CD14-positive monocyte (primary cell): Measurements from ENCODE around the gene CDYL2. TPM values are rescaled to one million over a fixed set of nuclear protein-coding genes. Genes with fewer than 3 reads are reported as not detected.

ENCODE experiments used
- DNase-seq, 3 donors: peaks; one replicate each; pipeline ENCODE4 v3.0.0-alpha.2; 2011 to 2022
- H2AFZ ChIP-seq: 2 replicates; pipeline ENCODE4 v1.6.0; 2012; ENCODE audit warnings: mild to moderate bottlenecking, low read depth, low read length, inconsistent platforms; ENCODE audit not compliant: insufficient read depth, poor library complexity, severe bottlenecking
- H3K27ac ChIP-seq, 2 donors: 1 replicate in 1 of 2; 2 replicates in 1 of 2; pipeline ENCODE4 v1.5.1; 2012 to 2013; ENCODE audit warnings: low read length in 2 of 2, control low read depth in 1 of 2, inconsistent platforms in 1 of 2, low read depth in 1 of 2, mild to moderate bottlenecking in 1 of 2
- H3K27me3 ChIP-seq, 2 donors: one replicate each; pipeline versions ENCODE4 v1.6.0 to v1.6.1; 2011 to 2013; ENCODE audit warnings: low read length in 2 of 2; ENCODE audit not compliant: control insufficient read depth in 2 of 2, insufficient read depth in 2 of 2
- H3K36me3 ChIP-seq, 2 donors: replicated peaks in 1 of 2; 1 replicate in 1 of 2; 2 replicates in 1 of 2; pipeline versions ENCODE4 v1.5.1 to v1.6.1; 2012 to 2013; ENCODE audit warnings: low read length in 2 of 2, control low read depth in 1 of 2, inconsistent platforms in 1 of 2, mild to moderate bottlenecking in 1 of 2; ENCODE audit not compliant: insufficient read depth in 2 of 2, control insufficient read depth in 1 of 2
- H3K4me1 ChIP-seq, 2 donors: 1 replicate in 1 of 2; 2 replicates in 1 of 2; pipeline versions ENCODE4 v1.5.1 to v1.6.1; 2012 to 2013; ENCODE audit warnings: low read length in 2 of 2, control low read depth in 1 of 2, inconsistent platforms in 1 of 2, mild to moderate bottlenecking in 1 of 2, moderate library complexity in 1 of 2; ENCODE audit not compliant: insufficient read depth in 2 of 2, control insufficient read depth in 1 of 2
- H3K4me2 ChIP-seq: replicated peaks from 2 replicates; pipeline ENCODE3; 2012; ENCODE audit warnings: low read length, moderate library complexity, mild to moderate bottlenecking; ENCODE audit not compliant: poor library complexity, severe bottlenecking; ENCODE audit errors: extremely low read depth
- H3K4me3 ChIP-seq, 3 experiments: fragments of 200-600 bp in 1 of 3; sonication (generic) in 1 of 3; replicated peaks in 1 of 3; 1 replicate in 2 of 3; 2 replicates in 1 of 3; pipeline ENCODE4 v1.5.1; 2011 to 2013; ENCODE audit warnings: low read length in 3 of 3, mild to moderate bottlenecking in 3 of 3, control low read depth in 2 of 3, low read depth in 2 of 3, inconsistent platforms in 1 of 3, moderate library complexity in 1 of 3
- H3K79me2 ChIP-seq: 2 replicates; pipeline ENCODE4 v1.6.0; 2012; ENCODE audit warnings: mild to moderate bottlenecking, control low read depth, inconsistent platforms, low read length, moderate library complexity; ENCODE audit not compliant: insufficient read depth
- H3K9ac ChIP-seq: 2 replicates; pipeline ENCODE4 v1.6.0; 2017; ENCODE audit warnings: low read length, mild to moderate bottlenecking; ENCODE audit not compliant: insufficient read depth, poor library complexity, severe bottlenecking
- H3K9me3 ChIP-seq, 2 donors: replicated peaks in 1 of 2; 1 replicate in 1 of 2; 2 replicates in 1 of 2; pipeline versions ENCODE4 v1.5.1 to v1.6.1; 2012 to 2013; ENCODE audit warnings: low read length in 2 of 2, control low read depth in 1 of 2; ENCODE audit not compliant: control insufficient read depth in 1 of 2, insufficient read depth in 1 of 2
- H4K20me1 ChIP-seq: 2 replicates; pipeline ENCODE4 v1.6.0; 2012; ENCODE audit warnings: mild to moderate bottlenecking, low read length, control low read depth, moderate library complexity; ENCODE audit not compliant: insufficient read depth
- H3K27ac Mint-ChIP-seq, 7 donors: one replicate each; pipeline ENCODE4 v1.8.0; 2020; ENCODE audit warnings: mild to moderate bottlenecking in 7 of 7, mixed read lengths in 7 of 7, moderate library complexity in 6 of 7, inconsistent platforms in 2 of 7
- H3K27me3 Mint-ChIP-seq, 3 donors: one replicate each; pipeline ENCODE4 v1.8.0; 2021 to 2022; ENCODE audit warnings: low read depth in 3 of 3, mild to moderate bottlenecking in 3 of 3, mixed read lengths in 3 of 3, moderate library complexity in 3 of 3, inconsistent platforms in 1 of 3
- H3K36me3 Mint-ChIP-seq, 2 donors: one replicate each; pipeline ENCODE4 v1.8.0; 2020; ENCODE audit warnings: mixed read lengths in 2 of 2, inconsistent platforms in 1 of 2, mild to moderate bottlenecking in 1 of 2
- H3K4me1 Mint-ChIP-seq: one replicate; pipeline ENCODE4 v1.8.0; 2020; ENCODE audit warnings: mild to moderate bottlenecking, mixed read lengths
- H3K4me3 Mint-ChIP-seq, 2 donors: one replicate each; pipeline ENCODE4 v1.8.0; 2020; ENCODE audit warnings: mild to moderate bottlenecking in 2 of 2, mixed read lengths in 2 of 2, moderate library complexity in 1 of 2
- H3K9me3 Mint-ChIP-seq, 7 donors: one replicate each; pipeline ENCODE4 v1.8.0; 2020 to 2022; ENCODE audit warnings: mixed read lengths in 7 of 7, mild to moderate bottlenecking in 6 of 7, moderate library complexity in 6 of 7, inconsistent platforms in 2 of 7
- WGBS: methylation state at CpG from one replicate; pipeline ENCODE4 v1.1.5; 2013; ENCODE audit warnings: missing lambda C conversion rate; ENCODE audit not compliant: insufficient coverage; 5-methylcytosine and 5-hydroxymethylcytosine counted together
- intact Hi-C, 2 donors: fragments of 100-400 bp; cut with micrococcal nuclease; formaldehyde crosslinking; loops; one replicate each; pipeline versions ENCODE4 v1.15.0 to v1.15.1; 2023
- polyA plus RNA-seq, 3 donors: library from polyadenylated mRNA; depleted of rRNA in 1 of 3; unstranded in 2 of 3; stranded (reverse) in 1 of 3; fragments of 300-500 nt in 2 of 3; fragments of >200 nt in 1 of 3; fragmentation: Illumina TruSeq in 2 of 3; gene quantifications; 1 replicate in 2 of 3; 2 replicates in 1 of 3; pipeline ENCODE4 v1.2.3, GENCODE V29; 2012 to 2021
- TF ChIP-seq, protein P1 (sequence below): fragments of 200-600 bp; IDR thresholded peaks from one replicate; pipeline ENCODE4 v1.8.0; 2022; ENCODE audit warnings: antibody characterized with exemption, mild to moderate bottlenecking

Gene CDYL2
- polyA plus RNA-seq, 3 donors, result 0.42 to 2.6 (median 0.93) TPM

DNA sequence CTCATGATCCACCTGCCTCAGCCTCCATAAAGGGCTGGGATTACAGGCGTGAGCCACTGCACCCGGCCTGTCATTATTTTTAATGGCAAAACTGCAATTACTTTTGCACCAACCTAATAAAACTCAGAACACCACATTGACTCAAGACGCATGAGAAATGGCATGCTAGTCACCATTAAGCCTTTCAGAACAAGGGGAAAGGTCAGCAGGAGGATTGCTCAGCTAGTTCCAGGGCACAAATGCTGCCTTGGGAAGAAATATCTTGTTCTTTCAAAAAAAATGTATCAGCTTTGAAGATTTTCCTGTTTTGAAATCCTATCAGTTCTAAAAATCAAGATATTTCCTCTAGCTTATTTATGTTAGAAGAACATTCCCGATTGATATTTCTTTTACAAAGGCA is 32.4 kb upstream of the CDYL2 start:
- no peaks in the 10 kb centered on the region for H3K36me3 Mint-ChIP-seq
- no peak overlapping the region for H3K9ac ChIP-seq
- intact Hi-C loops, result no loop called here

DNA sequence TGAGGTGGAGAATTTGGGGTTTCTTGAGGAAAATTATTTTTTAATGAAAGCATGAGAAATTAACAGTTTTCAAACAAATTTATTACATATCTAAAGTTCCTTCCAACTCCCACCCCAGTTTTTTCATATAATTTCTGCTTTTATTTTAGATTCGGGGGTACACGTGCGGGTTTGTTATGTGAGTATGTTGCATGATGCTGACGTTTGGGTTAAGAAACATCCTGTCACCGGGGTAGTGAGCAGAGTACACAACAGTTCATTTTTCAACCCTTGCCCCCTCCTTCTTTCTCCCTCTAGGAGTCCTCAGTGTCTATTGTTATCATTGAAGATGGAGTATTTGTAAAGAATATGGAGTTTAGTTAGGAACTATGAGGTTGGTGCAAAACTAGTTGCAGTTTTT is 31.8 kb upstream of the CDYL2 start:
- H3K4me2 ChIP-seq, result no peak overlapping the region
- H3K36me3 Mint-ChIP-seq, result no peaks in the 10 kb centered on the region
- H3K79me2 ChIP-seq, result no peaks in the 10 kb centered on the region
- no peaks in the 10 kb centered on the region for H3K4me1 ChIP-seq
- H3K36me3 ChIP-seq, result no peaks in the 10 kb centered on the region
- no peaks in the 10 kb centered on the region for H3K27me3 ChIP-seq
- H2AFZ ChIP-seq, result no peak overlapping the region
- no peak overlapping the region for H3K9ac ChIP-seq
- H3K27ac ChIP-seq, result no peak overlapping the region
- H3K27ac Mint-ChIP-seq, result no peak overlapping the region
- no peak overlapping the region for H3K4me3 Mint-ChIP-seq
- WGBS, result no CpG with 5 or more reads among the region's 5 CpGs
- H3K9me3 Mint-ChIP-seq, result peaks cover 1 to 10% (median 4%) of the 10 kb centered on the region in 7 donors
- TF ChIP-seq, protein P1, sequence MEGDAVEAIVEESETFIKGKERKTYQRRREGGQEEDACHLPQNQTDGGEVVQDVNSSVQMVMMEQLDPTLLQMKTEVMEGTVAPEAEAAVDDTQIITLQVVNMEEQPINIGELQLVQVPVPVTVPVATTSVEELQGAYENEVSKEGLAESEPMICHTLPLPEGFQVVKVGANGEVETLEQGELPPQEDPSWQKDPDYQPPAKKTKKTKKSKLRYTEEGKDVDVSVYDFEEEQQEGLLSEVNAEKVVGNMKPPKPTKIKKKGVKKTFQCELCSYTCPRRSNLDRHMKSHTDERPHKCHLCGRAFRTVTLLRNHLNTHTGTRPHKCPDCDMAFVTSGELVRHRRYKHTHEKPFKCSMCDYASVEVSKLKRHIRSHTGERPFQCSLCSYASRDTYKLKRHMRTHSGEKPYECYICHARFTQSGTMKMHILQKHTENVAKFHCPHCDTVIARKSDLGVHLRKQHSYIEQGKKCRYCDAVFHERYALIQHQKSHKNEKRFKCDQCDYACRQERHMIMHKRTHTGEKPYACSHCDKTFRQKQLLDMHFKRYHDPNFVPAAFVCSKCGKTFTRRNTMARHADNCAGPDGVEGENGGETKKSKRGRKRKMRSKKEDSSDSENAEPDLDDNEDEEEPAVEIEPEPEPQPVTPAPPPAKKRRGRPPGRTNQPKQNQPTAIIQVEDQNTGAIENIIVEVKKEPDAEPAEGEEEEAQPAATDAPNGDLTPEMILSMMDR, result no peak
- H4K20me1 ChIP-seq, result no peaks in the 10 kb centered on the region
- peaks cover 0 to 5% (median 4%) of the 10 kb centered on the region in 3 donors for H3K27me3 Mint-ChIP-seq
- intact Hi-C loops, result no loop called here
- no peaks in the 10 kb centered on the region for H3K4me1 Mint-ChIP-seq
- no peak overlapping the region for H3K4me3 ChIP-seq
- DNase-seq, result no peak
- no peaks in the 10 kb centered on the region for H3K9me3 ChIP-seq

More for the DNA sequence above, 32.4 kb upstream of the CDYL2 start:
- H3K4me2 ChIP-seq, result no peak overlapping the region
- no peak overlapping the region for H2AFZ ChIP-seq
- TF ChIP-seq, protein P1, result no peak
- no peak overlapping the region for H3K4me3 Mint-ChIP-seq
- H3K79me2 ChIP-seq, result no peaks in the 10 kb centered on the region
- no peaks in the 10 kb centered on the region for H4K20me1 ChIP-seq
- H3K36me3 ChIP-seq, result no peaks in the 10 kb centered on the region
- no peaks in the 10 kb centered on the region for H3K9me3 ChIP-seq
- no peak for DNase-seq
- H3K4me1 Mint-ChIP-seq, result no peaks in the 10 kb centered on the region
- H3K4me1 ChIP-seq, result no peaks in the 10 kb centered on the region
- H3K27me3 Mint-ChIP-seq, result peaks cover 0 to 5% (median 4%) of the 10 kb centered on the region in 3 donors
- 100% methylated on average over 2 of the region's 4 CpGs for WGBS
- H3K27ac Mint-ChIP-seq, result no peak overlapping the region
- H3K4me3 ChIP-seq, result no peak overlapping the region
- H3K9me3 Mint-ChIP-seq, result peaks cover 1 to 11% (median 8%) of the 10 kb centered on the region in 7 donors
- H3K27me3 ChIP-seq, result no peaks in the 10 kb centered on the region
- H3K27ac ChIP-seq, result no peak overlapping the region
